D721Med (cell line): ENCODE results near the gene VCAN.

ENCODE experiments used
- DNase-seq: peaks from one replicate; pipeline ENCODE4 v3.0.0; 2011; ENCODE audit warnings: low spot score; ENCODE audit not compliant: insufficient read length
- FAIRE-seq: peaks from 2 replicates; lab custom pipeline; 2011; peaks lifted over from hg19 to GRCh38; lab: Jason Lieb, UNC
- TF ChIP-seq, protein P1 (sequence below): IDR thresholded peaks from 2 replicates; pipeline ENCODE4 v1.5.1; 2012; ENCODE audit warnings: mild to moderate bottlenecking, control low read depth; ENCODE audit not compliant: insufficient read depth; ENCODE audit errors: missing control alignments

The VCAN gene

DNA sequence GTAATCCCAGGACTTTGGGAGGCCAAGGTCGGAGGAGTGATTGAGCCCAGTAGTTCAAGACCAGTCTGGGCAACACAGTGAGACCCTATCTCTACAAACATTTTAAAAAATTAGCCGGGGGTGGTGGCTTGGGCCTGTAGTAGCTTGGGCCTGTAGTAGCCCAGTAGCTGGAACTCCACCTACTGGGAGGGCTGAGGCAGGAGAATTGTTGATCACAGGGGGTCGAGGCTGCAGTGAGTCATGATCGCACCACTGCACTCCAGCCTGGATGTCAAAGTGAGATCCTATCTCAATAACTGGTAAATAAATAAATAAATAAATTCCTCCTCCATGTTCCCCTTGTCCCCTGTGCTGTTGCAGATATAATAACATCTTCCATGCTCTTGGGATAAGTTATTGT, 14.3 kb downstream of the VCAN start:
- TF ChIP-seq, protein P1, sequence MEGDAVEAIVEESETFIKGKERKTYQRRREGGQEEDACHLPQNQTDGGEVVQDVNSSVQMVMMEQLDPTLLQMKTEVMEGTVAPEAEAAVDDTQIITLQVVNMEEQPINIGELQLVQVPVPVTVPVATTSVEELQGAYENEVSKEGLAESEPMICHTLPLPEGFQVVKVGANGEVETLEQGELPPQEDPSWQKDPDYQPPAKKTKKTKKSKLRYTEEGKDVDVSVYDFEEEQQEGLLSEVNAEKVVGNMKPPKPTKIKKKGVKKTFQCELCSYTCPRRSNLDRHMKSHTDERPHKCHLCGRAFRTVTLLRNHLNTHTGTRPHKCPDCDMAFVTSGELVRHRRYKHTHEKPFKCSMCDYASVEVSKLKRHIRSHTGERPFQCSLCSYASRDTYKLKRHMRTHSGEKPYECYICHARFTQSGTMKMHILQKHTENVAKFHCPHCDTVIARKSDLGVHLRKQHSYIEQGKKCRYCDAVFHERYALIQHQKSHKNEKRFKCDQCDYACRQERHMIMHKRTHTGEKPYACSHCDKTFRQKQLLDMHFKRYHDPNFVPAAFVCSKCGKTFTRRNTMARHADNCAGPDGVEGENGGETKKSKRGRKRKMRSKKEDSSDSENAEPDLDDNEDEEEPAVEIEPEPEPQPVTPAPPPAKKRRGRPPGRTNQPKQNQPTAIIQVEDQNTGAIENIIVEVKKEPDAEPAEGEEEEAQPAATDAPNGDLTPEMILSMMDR: no peak
- DNase-seq (no peak), FAIRE-seq (no peak)

DNA sequence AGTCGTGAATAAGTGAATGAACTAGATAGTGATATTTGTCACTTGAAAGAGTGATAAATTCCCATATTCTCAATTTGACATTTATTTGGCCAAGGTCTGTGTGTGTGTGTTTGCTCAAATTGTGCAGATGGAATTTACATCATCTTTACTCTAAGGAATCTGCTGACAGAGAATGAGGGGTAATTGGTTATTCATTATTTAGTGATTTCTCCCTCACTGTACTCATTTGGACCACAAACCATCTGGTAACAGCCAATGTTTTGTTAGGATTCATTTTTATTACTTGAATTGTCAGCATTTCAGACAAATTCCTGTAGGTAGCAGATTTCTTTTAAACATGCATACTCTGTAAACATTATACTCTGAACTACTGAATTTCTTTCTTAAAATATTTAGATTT, 15.6 kb downstream of the VCAN start:
- no peak for DNase-seq
- TF ChIP-seq, protein P1: no peak
- peak; percentile 6 for FAIRE-seq

DNA sequence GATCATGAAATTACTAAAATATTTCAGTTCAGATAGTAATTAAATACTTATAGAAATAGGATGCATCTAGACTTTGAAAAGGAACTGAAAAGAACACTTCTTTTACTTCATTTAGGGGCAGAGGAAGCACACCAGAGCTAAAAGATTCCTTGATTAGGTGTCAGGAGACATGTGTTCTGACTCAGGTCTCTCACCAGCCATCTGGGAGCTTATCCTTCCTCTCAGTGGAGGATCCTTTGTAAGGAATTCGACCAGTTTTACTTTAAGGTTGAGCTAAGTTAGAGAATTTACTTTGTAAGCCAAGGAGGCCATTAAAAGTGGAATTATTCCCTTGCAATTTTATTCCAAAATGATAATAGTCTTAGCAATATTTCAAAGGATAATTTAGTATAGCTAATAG, 16.7 kb downstream of the VCAN start:
- DNase-seq (no peak), FAIRE-seq (peak; percentile 84)
- TF ChIP-seq, protein P1: no peak

DNA sequence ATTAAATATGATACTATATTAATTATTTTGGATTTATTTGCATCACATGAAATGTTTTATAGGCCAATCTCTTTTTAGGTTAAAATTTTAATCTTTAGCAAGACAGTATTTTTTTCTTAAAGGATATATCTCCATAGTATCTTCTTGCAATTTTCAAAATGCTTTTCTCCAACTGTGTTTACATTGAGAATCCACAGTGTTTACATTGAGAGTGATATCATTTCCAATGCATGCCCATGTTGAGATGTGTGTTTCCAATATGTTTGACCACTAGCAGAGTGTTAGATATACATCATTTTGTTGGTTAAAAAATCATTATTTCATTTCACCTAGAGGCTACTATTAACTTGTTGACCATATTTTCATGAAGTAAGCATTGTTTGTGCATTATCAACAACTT, 17.3 kb downstream of the VCAN start:
- FAIRE-seq: no peak
- no peak for DNase-seq

DNA sequence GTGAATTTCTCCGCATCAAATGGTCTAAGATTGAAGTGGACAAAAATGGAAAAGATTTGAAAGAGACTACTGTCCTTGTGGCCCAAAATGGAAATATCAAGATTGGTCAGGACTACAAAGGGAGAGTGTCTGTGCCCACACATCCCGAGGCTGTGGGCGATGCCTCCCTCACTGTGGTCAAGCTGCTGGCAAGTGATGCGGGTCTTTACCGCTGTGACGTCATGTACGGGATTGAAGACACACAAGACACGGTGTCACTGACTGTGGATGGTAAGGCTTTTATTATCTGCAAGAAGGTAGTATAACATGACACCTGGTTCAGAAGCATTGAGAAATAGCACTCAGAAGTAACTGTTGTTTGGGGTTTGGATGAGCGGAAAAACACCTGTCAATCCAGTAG, 18.7 kb downstream of the VCAN start:
- TF ChIP-seq, protein P1: no peak
- no peak for DNase-seq
- no peak for FAIRE-seq

More for the DNA sequence above, 17.3 kb downstream of the VCAN start:
- TF ChIP-seq, protein P1: no peak

DNA sequence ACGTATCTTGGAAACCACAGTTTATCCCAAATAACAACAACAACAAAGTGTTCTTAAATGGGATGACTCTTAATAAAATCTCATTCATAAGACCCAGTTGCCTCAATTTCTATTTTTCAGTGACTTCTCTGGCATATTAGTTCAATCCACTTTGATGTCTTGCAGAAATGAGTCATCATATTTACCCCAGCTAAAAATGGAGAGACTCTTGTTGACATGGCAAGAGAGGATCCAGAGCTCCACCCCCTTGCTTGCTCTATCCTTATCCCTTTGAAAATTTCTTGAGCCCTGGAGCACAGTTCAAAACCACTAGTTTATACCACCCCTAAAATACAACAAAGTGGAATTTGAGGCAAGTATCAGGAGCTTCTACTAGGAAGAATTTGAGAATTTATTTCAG, 20.8 kb downstream of the VCAN start:
- FAIRE-seq: no peak
- no peak for DNase-seq
- TF ChIP-seq, protein P1: no peak

DNA sequence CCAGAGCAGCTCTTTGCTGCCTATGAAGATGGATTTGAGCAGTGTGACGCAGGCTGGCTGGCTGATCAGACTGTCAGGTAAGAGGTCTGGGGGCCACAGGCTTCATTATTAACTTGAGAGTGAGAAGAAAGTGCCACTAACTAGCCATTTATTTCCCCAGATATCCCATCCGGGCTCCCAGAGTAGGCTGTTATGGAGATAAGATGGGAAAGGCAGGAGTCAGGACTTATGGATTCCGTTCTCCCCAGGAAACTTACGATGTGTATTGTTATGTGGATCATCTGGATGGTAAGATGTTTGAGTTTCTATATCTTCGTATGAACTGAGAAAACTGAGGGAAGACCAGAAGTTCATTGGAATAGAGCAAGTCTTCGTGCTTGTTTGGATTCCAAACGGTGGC, 22.1 kb downstream of the VCAN start:
- no peak for FAIRE-seq
- TF ChIP-seq, protein P1: no peak

More for the DNA sequence above, 22.1 kb downstream of the VCAN start:
- DNase-seq: no peak
